SK-N-SH (cell line): ENCODE data around the gene PPP1R15B.

Experiments used
- CTCF ChIP-seq: fragments of 200-600 bp; sonication (generic); IDR thresholded peaks from 2 replicates; pipeline ENCODE4 v1.6.1; 2017; ENCODE audit warnings: antibody characterized with exemption, mild to moderate bottlenecking, moderate library complexity
- EP300 ChIP-seq, 2 experiments: IDR thresholded peaks; 2 replicates each; pipeline versions ENCODE4 v1.4.0 to v1.6.1; 2012; ENCODE audit warnings: borderline replicate concordance in 1 of 2, low read depth in 1 of 2, low read length in 1 of 2
- EZH2phosphoT487 ChIP-seq: fragments of 200-600 bp; sonication (generic); IDR thresholded peaks from 2 replicates; pipeline ENCODE4 v1.6.1; 2017; ENCODE audit warnings: low read depth, mixed run types, mild to moderate bottlenecking, antibody characterized with exemption, moderate library complexity, borderline replicate concordance
- MXI1 ChIP-seq: IDR thresholded peaks from 2 replicates; pipeline ENCODE4 v1.6.1; 2012; ENCODE audit warnings: mild to moderate bottlenecking, low read depth, low read length, improper control_type of control experiment
- REST ChIP-seq: IDR thresholded peaks from 2 replicates; pipeline ENCODE4 v1.6.1; 2012; ENCODE audit warnings: mild to moderate bottlenecking, low read depth, low read length, moderate library complexity

GRCh38 chr1:204363335-204364114 lies 48.1 kb downstream of the PPP1R15B start:
- TF ChIP-seq CTCF: peak; percentile 98
- TF ChIP-seq REST: no peak
- TF ChIP-seq EZH2phosphoT487: no peak
- no peak for TF ChIP-seq EP300 (IDR thresholded peaks at IDR 0.05; ENCODE audit: borderline replicate concordance in 1 of 2, low read depth in 1 of 2, low read length in 1 of 2)
- 0 out of 2 replicates have a peak, but pooled peaks have one; percentile 14 for TF ChIP-seq MXI1
